Calu3 (cell line): ENCODE results near the gene WFDC10A. TPM values are rescaled to one million over a fixed set of nuclear protein-coding genes. Genes with fewer than 3 reads are reported as not detected.

Experiments used
- BruUV-seq: library from RNA; stranded (reverse); fragments of 400-500 nt; replicated peaks from 2 replicates; lab custom pipeline; 2021; lab: Mats Ljungman, UMichigan
- CTCF ChIA-PET: fragments of 300-600 bp; sonication (Branson Sonifier 250); formaldehyde crosslinking; loops from one replicate; lab custom pipeline; 2022; ENCODE audit warnings: antibody characterized with exemption; lab: Charles Lee
- DNase-seq: peaks from one replicate; pipeline ENCODE4 v3.0.0; 2022
- H3K27ac Mint-ChIP-seq: one replicate; pipeline ENCODE4 v1.8.0; 2022; ENCODE audit warnings: mixed read lengths; ENCODE audit not compliant: unreplicated experiment
- H3K27me3 Mint-ChIP-seq: one replicate; pipeline ENCODE4 v1.8.0; 2022; ENCODE audit warnings: mixed read lengths; ENCODE audit not compliant: unreplicated experiment
- H3K36me3 Mint-ChIP-seq: one replicate; pipeline ENCODE4 v1.8.0; 2022; ENCODE audit warnings: mild to moderate bottlenecking, moderate library complexity, mixed read lengths; ENCODE audit not compliant: insufficient read depth, unreplicated experiment
- H3K4me1 Mint-ChIP-seq: one replicate; pipeline ENCODE4 v1.8.0; 2022; ENCODE audit warnings: mild to moderate bottlenecking, low read depth, mixed read lengths; ENCODE audit not compliant: unreplicated experiment
- H3K4me3 Mint-ChIP-seq: one replicate; pipeline ENCODE4 v1.8.0; 2022; ENCODE audit warnings: mild to moderate bottlenecking, low read depth, moderate library complexity, mixed read lengths; ENCODE audit not compliant: unreplicated experiment
- H3K9me3 Mint-ChIP-seq: one replicate; pipeline ENCODE4 v1.8.0; 2022; ENCODE audit warnings: low read depth, mixed read lengths; ENCODE audit not compliant: unreplicated experiment
- CTCF ChIP-seq: fragments of 200-600 bp; IDR thresholded peaks from one replicate; pipeline ENCODE4 v1.8.0; 2022; ENCODE audit warnings: antibody characterized with exemption; ENCODE audit not compliant: unreplicated experiment
- intact Hi-C: fragments of 100-400 bp; cut with micrococcal nuclease; formaldehyde crosslinking; loops from one replicate; pipeline ENCODE4 v1.10.0; 2022; ENCODE audit not compliant: unreplicated experiment
- total RNA-seq: library from RNA; stranded (reverse); gene quantifications from 2 replicates; pipeline ENCODE4 v1.2.3, GENCODE V29; 2022

WFDC10A gene
- total RNA-seq, 1 experiment from 2014 or later: not detected

GRCh38 chr20:45595235-45595634, 34.3 kb upstream of the WFDC10A start:
- H3K9me3 Mint-ChIP-seq: no peaks in the 10 kb centered on the region
- BruUV-seq: no TSS peak
- H3K27me3 Mint-ChIP-seq: peaks cover 64% of the 10 kb centered on the region
- intact Hi-C loops: no loop called here
- H3K4me1 Mint-ChIP-seq: no peaks in the 10 kb centered on the region
- H3K36me3 Mint-ChIP-seq: no peaks in the 10 kb centered on the region
- DNase-seq: no peak
- H3K4me3 Mint-ChIP-seq: no peak overlapping the region
- TF ChIP-seq CTCF: no peak
- CTCF ChIA-PET: interaction anchor here (1.7 kb wide), 1 partner anchor 176 kb away, joined by 3 read pairs; no protein-coding TSS in a partner anchor
- no peak overlapping the region for H3K27ac Mint-ChIP-seq

- no peak overlapping the region for H3K27ac Mint-ChIP-seq
- H3K9me3 Mint-ChIP-seq: peaks cover 2% of the 10 kb centered on the region
- no peaks in the 10 kb centered on the region for H3K36me3 Mint-ChIP-seq
- H3K4me3 Mint-ChIP-seq: no peak overlapping the region
- DNase-seq: no peak
- no peaks in the 10 kb centered on the region for H3K4me1 Mint-ChIP-seq
- intact Hi-C loops: no loop called here
- BruUV-seq: no TSS peak
- TF ChIP-seq CTCF: no peak
- H3K27me3 Mint-ChIP-seq: peaks cover 55% of the 10 kb centered on the region
- CTCF ChIA-PET: no interaction called here
Observed at GRCh38 chr20:45607810-45608209, 21.7 kb upstream of the WFDC10A start.

GRCh38 chr20:45611054-45611453, 18.5 kb upstream of the WFDC10A start:
- Mint-ChIP-seq H3K27ac (no peak overlapping the region), H3K36me3 (no peaks in the 10 kb centered on the region), H3K9me3 (peaks cover 2% of the 10 kb centered on the region), H3K27me3 (peaks cover 60% of the 10 kb centered on the region), H3K4me3 (no peak overlapping the region), H3K4me1 (no peaks in the 10 kb centered on the region)
- no TSS peak for BruUV-seq
- intact Hi-C loops: no loop called here
- no peak for TF ChIP-seq CTCF
- DNase-seq: no peak
- CTCF ChIA-PET: no interaction called here

- no TSS peak for BruUV-seq
Observed at GRCh38 chr20:45612314-45612713, 17.2 kb upstream of the WFDC10A start.

More at GRCh38 chr20:45612314-45612713, 17.2 kb upstream of the WFDC10A start:
- CTCF ChIA-PET: interaction anchor here (0.5 kb wide), 1 partner anchor 493 kb away, joined by 4 read pairs; no protein-coding TSS in a partner anchor
- Mint-ChIP-seq H3K27me3 (peaks cover 60% of the 10 kb centered on the region), H3K9me3 (peaks cover 2% of the 10 kb centered on the region), H3K4me1 (no peaks in the 10 kb centered on the region), H3K4me3 (no peak overlapping the region), H3K36me3 (no peaks in the 10 kb centered on the region), H3K27ac (no peak overlapping the region)
- DNase-seq: no peak
- intact Hi-C loops: no loop called here
- TF ChIP-seq CTCF: no peak
